ENCODE data around the gene FGF8. TPM values are rescaled to one million over a fixed set of nuclear protein-coding genes. Genes with fewer than 3 reads are reported as not detected.
"Not testable (repeated sequence)": the region's sequence is repeated elsewhere in the genome, so short reads cannot be mapped to it uniquely, and the experiment has no call there.

FGF8 gene
- total RNA-seq, 4 donors from 2014 or later: not detected

- Histone ChIP-seq H3K4me1 (peaks cover 0 to 11% (median 0%) of the 10 kb centered on the region in 3 donors), H3K27me3 (no peaks in the 10 kb centered on the region), H3K27ac (no peak overlapping the region), H3K9me3 (no peaks in the 10 kb centered on the region), H3K4me3 (no peak overlapping the region), H3K36me3 (peaks cover 0 to 99% of the 10 kb centered on the region in 2 donors)
- TF ChIP-seq POLR2AphosphoS5 (IDR thresholded peaks at IDR 0.05) (no peak), POLR2A (IDR thresholded peaks at IDR 0.05) (no peak), EP300 (IDR thresholded peaks at IDR 0.05) (no peak), CTCF (IDR thresholded peaks at IDR 0.05) (no peak)
- WGBS, 2 donors (ENCODE audit: low coverage in 1 of 2): 80 to 90% methylated on average over 5 to 7 of the region's 7 CpGs
- no peak for ATAC-seq
Measured at GRCh38 chr10:101789686-101790085, 13.8 kb upstream of the FGF8 start.

DNA sequence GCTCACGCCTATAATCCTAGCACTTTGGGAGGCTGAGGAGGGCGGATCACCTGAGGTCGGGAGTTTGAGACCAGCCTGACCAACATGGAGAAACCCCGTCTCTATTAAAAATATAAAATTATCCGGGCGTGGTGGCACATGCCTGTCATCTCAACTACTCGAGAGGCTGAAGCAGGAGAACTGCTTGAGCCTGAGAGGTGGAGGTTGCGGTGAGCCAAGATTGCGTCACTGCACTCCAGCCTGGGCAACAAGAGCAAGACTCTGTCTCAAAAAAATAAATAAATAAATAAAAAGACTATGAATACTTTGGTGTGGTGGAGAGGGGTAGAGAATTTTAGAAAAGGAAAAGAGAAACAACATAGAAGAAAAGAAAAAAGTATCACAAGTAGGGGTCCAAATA, 13.3 kb upstream of the FGF8 start:
- not testable (repeated sequence) for H3K9me3 ChIP-seq, H3K27me3 ChIP-seq, ATAC-seq, H3K27ac ChIP-seq, H3K4me3 ChIP-seq
- WGBS, 2 donors (ENCODE audit: low coverage in 1 of 2): 80 to 85% methylated on average over 7 to 9 of the region's 9 CpGs
- Histone ChIP-seq H3K4me1 (peaks cover 0 to 16% (median 0%) of the 10 kb centered on the region in 3 donors), H3K36me3 (peaks cover 0 to 99% of the 10 kb centered on the region in 2 donors)

GRCh38 chr10:101785801-101786200, 9.9 kb upstream of the FGF8 start:
- no peak overlapping the region for H3K4me3 ChIP-seq
- TF ChIP-seq POLR2AphosphoS5 (IDR thresholded peaks at IDR 0.05) (no peak), CTCF (IDR thresholded peaks at IDR 0.05) (no peak), POLR2A (IDR thresholded peaks at IDR 0.05) (no peak), EP300 (IDR thresholded peaks at IDR 0.05) (no peak)
- no peaks in the 10 kb centered on the region for H3K27me3 ChIP-seq
- ATAC-seq: no peak
- WGBS, 2 donors (ENCODE audit: low coverage in 1 of 2): 65 to 71% methylated on average over 2 of the region's 2 CpGs
- H3K36me3 ChIP-seq: peaks cover 0 to 70% of the 10 kb centered on the region in 2 donors
- H3K27ac ChIP-seq: no peak overlapping the region
- no peaks in the 10 kb centered on the region for H3K9me3 ChIP-seq
- H3K4me1 ChIP-seq: peaks cover 0 to 48% (median 11%) of the 10 kb centered on the region in 3 donors

- H3K27me3 ChIP-seq: peaks cover 6% of the 10 kb centered on the region
- peaks cover 0 to 60% (median 17%) of the 10 kb centered on the region in 3 donors for H3K4me1 ChIP-seq
- peaks cover 0 to 57% of the 10 kb centered on the region in 2 donors for H3K36me3 ChIP-seq
- no peak overlapping the region for H3K27ac ChIP-seq
- TF ChIP-seq POLR2AphosphoS5 (IDR thresholded peaks at IDR 0.05): no peak
- no peak for TF ChIP-seq POLR2A (IDR thresholded peaks at IDR 0.05)
- no peak for TF ChIP-seq EP300 (IDR thresholded peaks at IDR 0.05)
- TF ChIP-seq CTCF (IDR thresholded peaks at IDR 0.05): no peak
- no peaks in the 10 kb centered on the region for H3K9me3 ChIP-seq
- 61 to 71% methylated on average over 2 of the region's 2 CpGs for WGBS, 2 donors (ENCODE audit: low coverage in 1 of 2)
- H3K4me3 ChIP-seq: no peak overlapping the region
- ATAC-seq: no peak
Measured at GRCh38 chr10:101784558-101784957, 8.6 kb upstream of the FGF8 start.

DNA sequence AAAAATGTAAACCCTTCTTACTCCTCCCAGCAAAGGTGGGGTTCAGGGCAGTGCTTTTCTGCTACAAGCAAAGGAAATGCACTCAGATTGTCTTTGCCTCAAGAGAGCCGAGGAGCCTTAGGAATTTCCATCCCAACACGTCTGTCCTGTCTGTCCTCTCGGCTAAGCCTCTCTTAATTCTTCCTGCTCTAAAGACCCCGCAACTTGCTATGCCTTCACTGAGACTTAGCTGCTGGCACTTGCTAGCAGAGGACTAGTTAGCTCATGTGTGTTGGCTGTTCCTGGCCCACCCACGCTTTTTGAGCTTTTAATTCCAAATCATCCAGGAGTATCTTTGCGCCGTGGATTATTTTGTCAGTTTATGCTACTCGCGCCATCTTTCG, 7.8 kb upstream of the FGF8 start:
- peak overlapping the region; percentile 58 to 73 for H3K4me3 ChIP-seq
- H3K9me3 ChIP-seq: no peaks in the 10 kb centered on the region
- H3K4me1 ChIP-seq: peaks cover 0 to 69% (median 25%) of the 10 kb centered on the region in 3 donors
- H3K36me3 ChIP-seq: peaks cover 0 to 49% of the 10 kb centered on the region in 2 donors
- 8 to 46% methylated on average over 4 to 10 of the region's 10 CpGs for WGBS, 2 donors (ENCODE audit: low coverage in 1 of 2)
- ATAC-seq: no peak
- TF ChIP-seq EP300 (IDR thresholded peaks at IDR 0.05) (no peak), CTCF (IDR thresholded peaks at IDR 0.05) (no peak), POLR2A (IDR thresholded peaks at IDR 0.05) (no peak), POLR2AphosphoS5 (IDR thresholded peaks at IDR 0.05) (no peak)
- peak overlapping the region in 3 of 4 donors; percentile 38 to 73 (median 70) for H3K27ac ChIP-seq
- H3K27me3 ChIP-seq: peaks cover 14% of the 10 kb centered on the region
